SW480 (cell line): ENCODE data around the gene PCYT1A.
"Not testable (repeated sequence)": the region's sequence is repeated elsewhere in the genome, so short reads cannot be mapped to it uniquely, and the experiment has no call there.

ENCODE experiments used
- DNase-seq: peaks from one replicate; pipeline ENCODE4 v3.0.0-alpha.2; 2016; ENCODE audit warnings: low spot score

Gene PCYT1A

DNA sequence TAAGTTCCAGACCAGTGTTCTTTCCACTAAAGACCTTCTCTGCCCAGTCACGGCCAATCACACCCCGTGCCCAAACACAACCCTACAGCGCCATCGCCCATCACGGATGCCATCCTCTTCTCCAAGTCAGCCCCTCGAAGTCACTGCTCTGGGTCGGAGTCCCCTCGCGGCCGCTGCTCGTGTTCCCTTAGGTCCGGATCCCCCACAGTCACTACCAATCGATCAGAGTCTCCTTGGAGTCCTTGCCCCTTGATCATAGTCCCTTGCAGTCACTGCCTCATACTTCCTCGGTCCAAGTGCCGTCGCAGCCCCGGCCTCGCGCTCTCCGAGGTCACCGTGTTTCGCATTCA, 461 bp downstream of the PCYT1A start:
- no peak for DNase-seq

DNA sequence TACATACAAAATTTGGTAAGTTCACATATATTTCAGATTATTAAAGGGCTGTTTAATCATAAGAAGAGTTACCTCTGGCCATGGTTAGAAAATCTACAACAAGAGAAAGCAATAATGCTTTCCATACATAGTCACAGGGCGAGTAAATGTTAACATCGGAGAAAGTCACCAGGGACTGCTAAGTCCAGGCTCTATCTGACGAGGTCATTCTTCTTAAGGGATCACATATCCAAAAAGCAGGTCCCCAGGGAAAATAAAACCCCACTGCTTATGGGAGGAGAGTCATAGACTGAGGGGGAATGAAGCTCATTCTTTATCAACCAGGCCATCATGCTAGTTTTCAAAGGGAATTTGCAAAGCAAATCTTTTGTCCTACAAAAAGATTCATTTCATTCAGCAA, 3.1 kb downstream of the PCYT1A start:
- no peak for DNase-seq

DNA sequence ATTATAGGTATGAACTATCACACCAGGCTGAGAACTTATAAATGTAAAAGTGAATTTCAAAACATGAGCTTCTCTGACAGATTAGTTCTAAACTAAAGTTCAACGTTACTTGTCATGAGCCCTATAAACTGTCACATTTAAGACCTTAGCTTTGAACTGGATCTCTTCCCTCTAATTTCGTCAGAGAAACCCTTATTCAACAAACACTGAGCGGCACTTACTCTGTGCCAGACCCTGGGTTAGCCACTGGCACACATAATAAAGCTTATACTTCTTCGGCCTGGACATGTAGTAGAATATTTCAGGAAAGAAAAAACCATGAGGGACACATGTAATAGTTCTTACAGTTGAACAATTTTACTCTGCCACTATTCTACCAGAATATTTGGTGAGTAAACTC, 5.6 kb downstream of the PCYT1A start:
- no peak for DNase-seq

DNA sequence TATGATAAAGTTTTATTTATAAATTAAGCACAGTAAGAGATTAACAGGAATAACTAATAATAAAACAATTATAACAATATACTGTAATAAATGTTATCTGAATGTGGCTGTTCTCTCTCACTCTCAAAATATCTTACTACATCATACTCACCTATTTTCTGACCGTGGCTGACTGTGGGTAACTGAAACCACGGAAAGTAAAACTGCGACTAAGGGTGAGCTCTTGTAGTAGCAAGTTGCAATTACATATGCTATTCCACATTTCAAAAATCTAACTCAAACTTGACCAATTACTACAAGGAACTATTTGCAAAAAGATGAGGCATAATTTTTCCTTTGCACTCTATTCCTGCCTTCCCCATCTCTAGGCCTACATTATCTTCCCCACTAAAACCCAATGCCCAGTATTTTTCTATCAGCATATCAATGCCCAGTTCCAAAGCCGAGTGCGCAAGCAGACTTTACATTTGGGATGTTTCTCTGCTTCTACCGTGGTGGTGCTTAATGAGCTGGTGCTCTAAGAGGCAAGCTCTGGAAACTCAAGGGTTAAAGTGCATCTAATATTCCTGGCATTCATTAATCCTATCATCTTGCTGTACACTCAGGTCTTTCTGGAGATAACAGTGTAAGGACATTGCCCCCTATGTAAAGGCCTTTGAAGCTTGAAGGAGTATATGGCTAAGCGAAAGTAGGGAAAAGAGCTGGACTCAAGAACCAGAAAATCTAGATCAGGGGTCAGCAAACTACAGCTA, 6.7 kb downstream of the PCYT1A start:
- DNase-seq = no peak

DNA sequence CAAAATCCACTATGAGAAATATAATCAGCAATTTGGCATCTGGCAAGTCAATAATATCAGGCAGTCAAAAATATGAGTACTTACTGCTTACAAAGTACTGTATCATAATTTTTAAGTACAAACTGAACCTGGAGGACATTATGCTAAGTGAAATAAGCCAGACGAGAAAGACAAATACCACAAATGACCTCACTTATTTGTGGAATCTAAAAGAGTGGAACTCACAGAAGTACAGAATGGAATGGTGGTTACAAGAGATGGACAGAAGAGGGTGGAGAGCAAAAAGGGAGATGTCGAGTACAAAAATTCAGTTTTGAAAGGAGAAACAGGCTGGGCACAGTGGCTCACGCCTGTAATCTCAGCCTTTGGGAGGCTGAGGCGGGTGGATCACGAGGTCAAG, 12.4 kb downstream of the PCYT1A start:
- DNase-seq = no peak

DNA sequence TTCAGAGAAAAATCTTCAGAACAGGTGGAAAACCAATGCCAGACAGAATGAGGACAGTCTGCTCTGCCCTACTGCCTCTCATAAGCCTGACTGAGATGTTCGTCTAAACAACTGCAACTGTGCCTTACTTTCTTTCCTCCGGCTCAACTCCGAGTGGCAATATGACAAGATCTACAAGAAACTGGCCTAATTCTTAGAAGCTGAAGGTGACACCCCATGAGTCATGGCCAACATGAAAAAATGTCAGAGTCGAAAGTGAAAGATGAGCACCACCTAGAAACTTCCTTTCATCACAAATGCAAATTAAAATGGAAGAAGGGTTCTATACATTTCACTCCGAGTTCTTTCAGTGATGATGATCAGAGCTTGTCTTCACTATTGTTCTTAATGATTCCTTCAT, 12.9 kb downstream of the PCYT1A start:
- no peak for DNase-seq

DNA sequence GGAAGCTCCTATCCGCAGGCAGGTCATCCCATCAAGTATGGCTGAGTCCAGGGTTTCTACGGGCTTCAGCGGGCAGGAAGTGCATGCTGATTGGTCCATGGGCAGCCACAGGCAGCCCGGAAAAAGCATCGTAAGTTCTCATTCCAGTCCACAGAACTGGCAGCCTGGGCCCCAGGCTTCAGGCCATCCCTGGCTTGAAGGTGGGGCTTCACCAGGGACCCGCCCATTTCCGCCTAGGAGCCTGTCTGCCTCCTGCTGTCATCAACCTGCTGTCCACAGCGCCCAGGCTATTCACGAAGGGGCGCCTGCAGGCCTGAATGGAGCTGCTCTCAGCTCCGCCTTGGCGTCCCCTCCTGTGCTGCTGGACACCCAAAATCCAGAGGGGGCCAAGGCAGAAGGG, 13.9 kb downstream of the PCYT1A start:
- no peak for DNase-seq

DNA sequence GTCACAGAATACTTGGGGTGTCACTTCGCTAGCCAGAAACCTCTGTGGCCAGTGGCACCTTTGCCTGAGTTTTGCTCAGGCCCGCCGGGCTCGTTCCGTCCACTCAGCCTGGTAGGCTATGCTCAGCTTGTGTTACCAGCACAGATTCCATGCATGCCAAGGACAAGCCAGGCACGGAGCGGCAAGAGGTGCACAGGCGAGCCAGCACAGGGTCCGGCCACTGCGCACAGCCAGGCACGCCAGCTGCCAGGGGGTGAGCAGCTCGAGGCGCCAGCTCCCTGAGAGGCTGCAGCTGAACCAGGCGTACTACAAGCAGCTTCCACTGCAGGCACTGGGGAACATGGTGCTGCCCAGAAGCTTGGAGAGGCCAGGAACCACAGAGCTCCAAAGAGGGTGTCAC, 14.7 kb downstream of the PCYT1A start:
- no peak for DNase-seq

DNA sequence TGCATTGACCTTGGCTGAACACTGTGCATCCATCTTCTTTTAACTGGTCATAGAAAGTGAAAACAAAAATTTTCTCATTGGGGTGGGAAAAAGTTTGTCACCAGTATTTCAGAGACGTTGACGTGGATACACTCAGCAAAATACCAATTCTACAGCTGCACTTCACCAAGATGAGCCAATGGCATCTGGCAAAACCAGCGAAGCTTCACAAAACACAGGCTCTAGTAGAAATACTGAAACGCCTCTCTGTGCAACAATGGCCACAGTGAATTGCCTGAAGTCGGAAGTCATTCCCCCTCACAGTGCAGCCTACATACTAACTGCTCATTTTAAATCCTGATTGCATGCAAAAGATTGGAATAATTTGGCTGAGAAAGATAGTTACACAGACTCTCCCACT, 17.0 kb downstream of the PCYT1A start:
- DNase-seq = no peak

DNA sequence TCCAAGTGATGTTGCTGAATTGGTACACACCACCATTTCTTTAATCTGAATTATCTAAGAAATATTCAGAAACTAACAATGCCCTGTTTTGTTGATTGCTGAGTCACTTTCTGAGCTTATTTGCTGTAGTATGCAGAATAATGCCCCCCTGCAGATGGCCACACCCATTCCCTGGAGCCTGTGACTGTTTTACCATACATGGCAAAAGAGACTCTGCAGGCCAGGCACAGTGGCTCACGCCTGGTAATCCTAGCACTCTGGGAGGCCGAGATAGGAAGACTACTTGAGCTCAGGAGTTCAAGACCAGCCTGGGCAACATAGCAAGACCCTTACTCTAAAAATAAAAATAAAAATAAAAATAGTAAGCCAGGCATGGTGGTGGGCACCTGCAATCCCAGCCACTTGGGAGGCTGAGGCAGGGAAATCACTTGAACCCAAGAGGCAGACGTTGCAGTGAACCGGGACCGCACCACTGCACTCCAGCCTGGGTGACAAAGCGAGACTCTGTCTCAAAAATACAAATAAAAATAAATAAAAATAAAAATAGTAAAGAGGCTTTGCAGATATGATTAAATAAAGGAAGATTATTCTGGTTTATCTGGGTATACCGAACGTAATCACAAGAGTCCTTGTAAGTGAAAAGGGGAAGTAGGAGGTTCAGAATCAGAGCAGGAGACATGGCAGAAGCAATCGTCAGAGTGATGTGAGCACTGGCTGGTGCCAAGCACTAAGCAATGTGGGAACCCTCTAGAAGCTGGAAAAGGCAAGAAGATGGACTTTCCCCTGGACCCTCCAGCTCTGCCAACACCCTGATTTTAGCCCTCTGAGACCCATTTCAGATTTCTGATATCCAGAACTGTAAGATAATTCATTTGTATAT, 19.0 kb downstream of the PCYT1A start:
- no peak for DNase-seq

DNA sequence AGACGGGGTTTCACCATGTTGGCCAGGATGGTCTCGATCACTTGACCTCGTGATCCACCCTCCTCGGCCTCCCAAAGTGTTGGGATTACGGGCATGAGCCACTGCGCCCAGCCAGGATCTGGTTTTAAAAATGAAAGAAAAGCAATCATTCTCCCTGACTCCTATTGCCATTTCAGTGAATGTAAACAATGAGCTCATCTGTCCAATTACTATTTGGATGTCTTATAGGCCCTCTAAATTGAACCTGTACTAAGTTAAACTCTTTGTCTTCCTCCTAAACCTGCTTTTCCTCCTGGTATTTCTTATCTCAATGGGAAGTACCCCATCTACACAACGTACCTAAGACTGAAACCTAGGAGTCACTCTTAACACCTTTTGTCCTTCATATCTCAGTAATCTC, 23.7 kb downstream of the PCYT1A start:
- DNase-seq = no peak

DNA sequence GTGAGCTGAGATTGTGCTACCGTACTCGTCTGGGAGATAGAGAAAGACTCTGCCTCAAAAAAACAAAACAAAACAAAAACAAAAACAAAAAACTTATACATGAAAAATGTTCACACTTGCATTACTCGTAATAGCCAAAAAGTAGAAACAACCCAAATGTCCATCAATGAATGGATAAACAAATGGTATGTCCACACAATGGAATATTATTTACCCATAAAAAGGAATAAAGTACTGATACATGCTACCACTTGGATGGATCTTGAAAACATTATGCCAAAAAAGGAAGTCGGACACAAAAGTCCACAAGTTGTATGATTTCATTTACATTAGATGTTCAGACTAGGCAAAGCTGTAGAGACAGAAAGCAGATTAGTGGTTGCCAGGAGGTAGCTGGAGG, 26.7 kb downstream of the PCYT1A start:
- DNase-seq = no peak

DNA sequence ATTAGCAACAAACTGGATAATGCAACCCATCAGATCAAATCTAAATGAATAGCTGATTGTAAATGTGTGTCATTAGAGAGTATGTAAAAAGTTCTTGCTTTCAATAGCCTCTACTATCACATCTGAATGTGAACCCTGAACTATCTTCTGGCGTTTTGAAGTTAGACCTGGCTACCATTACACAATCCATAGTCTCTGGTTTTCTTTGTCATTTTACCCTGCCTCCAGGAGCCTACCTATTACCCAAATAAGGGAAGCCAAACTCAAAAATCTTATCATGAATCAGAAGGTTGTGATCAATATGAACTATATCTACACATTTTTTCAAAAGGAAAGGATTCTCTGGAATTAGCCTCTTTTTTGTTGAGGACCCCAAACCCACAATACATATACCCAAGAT, 31.8 kb downstream of the PCYT1A start:
- no peak for DNase-seq

DNA sequence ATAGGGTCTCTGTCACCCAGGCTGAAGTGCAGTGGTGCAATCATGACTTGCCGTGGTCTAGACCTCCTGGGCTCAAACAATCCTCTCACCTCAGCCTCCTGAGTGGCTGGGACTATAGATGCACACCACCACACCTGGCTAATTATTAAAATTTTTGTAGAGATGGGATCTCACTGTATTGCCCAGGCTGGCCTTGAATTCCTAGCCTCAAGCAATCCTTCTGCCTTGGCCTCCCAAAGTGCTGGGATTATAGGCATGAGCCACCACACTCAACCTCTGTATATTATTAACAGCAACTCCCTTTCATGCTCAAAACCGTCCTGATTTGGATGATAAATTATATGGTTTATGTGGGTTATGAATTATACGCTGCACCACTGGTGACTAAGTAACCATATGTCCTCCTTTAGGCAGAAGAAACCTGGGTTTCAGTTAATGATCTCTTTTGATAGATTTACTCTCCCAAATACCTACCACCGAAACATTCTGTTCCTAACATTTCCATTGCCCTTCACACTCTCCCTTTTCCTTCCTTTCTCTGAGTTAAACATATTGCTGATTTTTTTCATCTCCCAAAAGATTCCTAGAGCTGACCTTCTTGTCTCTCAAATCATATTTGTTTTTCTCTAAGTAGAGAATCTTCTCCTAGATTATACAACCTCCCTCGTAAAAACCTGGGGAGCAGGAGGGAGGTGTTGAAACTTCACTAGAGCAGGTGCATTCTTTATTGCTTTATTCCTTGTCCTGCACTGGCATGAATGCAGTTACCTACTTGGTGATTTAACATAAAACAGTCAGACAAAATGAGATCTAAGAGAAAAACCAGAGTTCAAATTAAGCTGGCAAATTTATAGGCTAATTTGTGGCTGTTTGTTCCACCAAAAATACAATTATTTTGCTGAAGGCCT, 32.9 kb downstream of the PCYT1A start:
- no peak for DNase-seq

DNA sequence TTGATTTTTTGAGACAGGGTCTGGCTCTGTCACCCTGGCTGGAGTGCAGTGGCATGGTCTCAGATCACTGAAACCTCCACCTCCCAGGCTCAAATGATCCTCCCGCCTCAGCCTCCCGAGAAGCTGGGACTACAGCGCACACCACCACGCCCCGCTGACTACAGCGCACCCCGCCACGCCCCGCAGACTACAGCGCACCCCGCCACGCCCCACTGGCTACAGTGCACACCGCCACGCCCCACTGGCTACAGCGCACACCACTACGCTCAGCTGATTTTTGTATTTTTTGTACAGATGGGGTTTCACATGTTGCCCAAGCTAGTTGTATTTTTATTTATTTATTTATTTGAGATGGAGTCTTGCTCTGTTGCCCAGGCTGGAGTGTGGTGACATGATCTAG, 35.6 kb downstream of the PCYT1A start:
- no peak for DNase-seq

DNA sequence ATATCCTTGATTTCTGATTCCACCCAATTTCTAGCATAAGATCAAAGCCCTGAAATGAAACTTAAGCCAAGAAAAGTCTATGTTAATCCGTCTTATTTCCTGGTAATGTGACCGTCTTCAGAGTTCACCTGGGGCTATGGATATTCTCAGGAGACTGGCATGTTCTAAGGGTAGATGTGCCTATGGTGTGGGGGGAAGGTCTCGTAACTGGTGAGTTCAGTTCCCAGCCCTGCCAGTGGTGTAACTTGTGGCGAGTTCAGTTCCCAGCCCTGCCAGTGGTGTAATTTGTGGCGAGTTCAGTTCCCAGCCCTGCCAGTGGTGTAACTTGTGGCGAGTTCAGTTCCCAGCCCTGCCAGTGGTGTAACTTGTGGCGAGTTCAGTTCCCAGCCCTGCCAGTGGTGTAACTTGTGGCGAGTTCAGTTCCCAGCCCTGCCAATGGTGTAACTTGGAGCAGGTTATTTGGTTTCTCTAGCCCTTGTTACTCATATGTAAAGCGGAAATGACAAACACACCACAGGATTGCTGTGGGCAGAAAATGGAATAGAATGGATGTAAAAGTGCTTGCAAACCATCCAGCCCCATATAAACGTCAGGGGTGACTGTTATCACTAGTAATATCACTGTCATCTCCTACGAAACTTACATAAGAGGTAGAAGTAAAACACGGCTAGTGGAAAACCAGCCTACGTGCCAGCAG, 40.8 kb downstream of the PCYT1A start:
- no peak for DNase-seq

DNA sequence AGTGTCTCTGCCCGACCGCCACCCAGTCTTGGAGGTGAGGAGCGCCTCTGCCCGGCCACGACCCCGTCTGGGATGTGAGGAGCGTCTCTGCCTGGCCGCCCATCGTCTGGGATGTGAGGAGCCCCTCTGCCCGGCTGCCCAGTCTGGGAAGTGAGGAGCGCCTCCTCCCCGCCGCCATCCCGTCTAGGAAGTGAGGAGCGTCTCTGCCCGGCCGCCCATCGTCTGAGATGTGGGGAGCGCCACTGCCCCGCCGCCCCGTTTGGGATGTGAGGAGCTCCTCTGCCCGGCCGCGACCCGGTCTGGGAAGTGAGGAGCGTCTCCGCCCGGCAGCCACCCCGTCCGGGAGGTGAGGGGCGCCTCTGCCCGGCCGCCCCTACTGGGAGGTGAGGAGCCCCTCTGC, 43.4 kb downstream of the PCYT1A start:
- not testable (repeated sequence) for DNase-seq

DNA sequence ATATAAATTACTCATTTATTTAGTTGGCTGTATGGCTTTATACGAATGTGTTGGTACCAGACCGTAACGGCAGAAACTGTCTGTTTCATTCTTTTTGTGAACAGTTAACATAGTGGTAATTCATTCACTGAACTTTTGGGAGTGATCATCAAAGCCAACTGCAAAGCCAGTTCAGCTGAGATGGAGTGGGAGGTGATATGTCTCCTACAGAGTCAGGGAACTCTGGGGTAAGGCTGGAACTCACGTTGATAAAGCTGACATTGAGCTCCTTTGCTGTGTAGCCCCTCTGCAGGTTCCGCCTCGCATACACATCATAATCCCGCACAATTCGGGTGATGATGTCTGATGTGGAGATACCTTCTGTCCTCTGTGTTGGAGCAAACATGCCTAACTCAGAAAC, 45.8 kb downstream of the PCYT1A start:
- DNase-seq = no peak

DNA sequence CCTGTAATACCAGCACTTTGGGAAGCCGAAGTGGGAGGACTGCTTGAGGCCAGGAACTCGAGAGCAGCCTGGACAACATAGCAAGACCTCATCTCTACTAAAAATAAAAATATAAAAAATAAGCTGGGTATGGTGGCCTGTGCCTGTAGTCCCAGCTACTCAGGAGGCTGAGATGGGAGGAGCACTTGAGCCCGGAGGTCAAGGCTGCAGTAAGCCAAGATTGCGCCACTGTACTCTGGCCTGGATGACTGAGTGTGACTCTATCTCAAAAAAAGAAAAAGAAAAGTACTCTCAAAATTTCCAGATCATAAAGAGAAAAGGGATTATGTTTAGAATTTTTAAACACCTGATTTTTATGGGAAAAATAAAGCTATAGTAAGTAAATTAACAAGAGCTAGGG, 47.1 kb downstream of the PCYT1A start:
- DNase-seq = no peak

DNA sequence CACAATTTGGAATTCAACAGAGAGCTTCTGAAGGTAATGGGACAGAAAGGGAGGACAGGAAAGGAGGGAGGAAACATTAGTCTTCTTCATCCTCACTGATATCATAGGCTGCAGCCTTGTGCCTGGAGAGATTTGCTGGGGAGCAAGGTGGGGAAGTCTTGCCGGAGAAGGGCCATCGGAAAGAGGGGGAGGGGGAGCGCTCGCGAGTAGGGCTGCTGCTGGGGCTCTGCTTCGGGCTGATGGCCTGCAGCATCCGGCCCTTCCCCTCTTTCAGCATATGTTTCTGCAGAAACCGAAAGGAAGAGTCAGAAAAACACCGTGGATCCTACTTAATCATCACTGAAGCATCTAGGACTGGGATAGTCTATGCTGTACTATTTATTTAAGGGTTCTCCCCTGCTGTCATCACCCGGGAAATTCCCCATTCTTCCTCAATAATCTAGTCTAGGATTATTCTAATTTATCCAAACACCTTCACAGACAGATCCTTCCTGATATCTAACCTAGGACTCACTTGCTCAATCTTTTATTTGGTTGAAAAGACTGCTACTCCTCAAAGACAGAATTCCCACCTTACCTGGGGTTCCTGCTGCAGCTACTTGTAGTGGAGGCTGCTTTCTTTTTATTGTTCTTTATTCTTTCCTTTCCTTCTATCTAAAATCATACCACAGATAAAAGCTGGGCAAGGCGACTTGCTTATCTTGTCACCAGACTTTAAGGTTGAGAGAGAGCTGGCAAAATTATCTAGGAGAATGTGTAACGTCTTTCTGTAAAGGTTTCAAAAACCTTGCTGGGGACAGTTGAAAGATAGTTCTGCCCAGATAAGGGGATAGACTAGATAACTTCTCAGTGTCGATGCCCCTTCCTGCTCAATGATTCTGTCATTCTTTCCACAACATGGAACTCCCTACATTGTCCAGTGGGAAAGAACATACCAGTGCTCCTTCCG, 48.6 kb downstream of the PCYT1A start:
- DNase-seq = no peak

DNA sequence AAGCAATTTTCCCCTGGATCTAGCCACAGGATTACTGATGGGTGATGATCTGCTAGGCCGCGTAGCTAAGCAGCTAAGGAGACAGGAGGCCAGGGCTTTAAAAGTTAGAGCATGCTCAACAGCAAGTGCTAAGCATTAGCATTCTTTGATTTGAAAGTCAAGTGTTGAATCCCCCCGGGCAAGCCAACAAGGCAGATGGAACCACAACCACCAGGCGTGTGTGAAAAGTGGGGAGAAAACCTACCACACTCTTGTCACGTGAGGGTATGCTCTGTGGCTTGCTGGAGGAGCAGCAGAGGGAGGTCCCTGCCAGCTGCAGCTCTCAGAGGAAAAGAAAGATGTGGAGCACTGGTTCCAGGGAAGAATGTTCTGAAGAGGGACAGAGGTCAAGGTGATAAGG, 50.3 kb downstream of the PCYT1A start:
- DNase-seq = no peak
